ENCODE results near the gene TKTL2.

Gene TKTL2, protein sequence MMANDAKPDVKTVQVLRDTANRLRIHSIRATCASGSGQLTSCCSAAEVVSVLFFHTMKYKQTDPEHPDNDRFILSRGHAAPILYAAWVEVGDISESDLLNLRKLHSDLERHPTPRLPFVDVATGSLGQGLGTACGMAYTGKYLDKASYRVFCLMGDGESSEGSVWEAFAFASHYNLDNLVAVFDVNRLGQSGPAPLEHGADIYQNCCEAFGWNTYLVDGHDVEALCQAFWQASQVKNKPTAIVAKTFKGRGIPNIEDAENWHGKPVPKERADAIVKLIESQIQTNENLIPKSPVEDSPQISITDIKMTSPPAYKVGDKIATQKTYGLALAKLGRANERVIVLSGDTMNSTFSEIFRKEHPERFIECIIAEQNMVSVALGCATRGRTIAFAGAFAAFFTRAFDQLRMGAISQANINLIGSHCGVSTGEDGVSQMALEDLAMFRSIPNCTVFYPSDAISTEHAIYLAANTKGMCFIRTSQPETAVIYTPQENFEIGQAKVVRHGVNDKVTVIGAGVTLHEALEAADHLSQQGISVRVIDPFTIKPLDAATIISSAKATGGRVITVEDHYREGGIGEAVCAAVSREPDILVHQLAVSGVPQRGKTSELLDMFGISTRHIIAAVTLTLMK

DNA sequence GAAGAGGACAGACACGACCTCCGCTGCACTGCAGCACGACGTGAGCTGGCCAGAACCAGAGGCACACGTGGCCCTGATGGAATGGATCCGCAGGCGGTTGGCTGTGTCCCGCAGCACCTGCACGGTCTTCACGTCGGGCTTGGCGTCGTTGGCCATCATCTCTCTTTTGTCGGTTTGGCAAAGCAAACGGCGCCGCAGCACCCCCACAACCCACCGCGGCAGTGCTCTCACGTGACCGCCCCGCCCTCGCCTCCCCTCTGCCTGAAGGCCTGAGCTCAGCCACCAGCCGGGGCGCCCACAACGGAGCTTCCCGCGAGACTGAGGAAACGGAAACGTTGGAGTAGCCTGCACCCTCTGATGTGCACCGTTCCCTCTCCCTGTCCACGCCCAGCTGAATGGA, at the start of gene TKTL2:
TKTL2 (minus strand) TSS at position 179 of the 400 bp plus-strand sequence; CDS start at position 159, 20 bp downstream.
- DNase-seq (ENCODE audit: low read depth in 2 of 2), result no peak

DNA sequence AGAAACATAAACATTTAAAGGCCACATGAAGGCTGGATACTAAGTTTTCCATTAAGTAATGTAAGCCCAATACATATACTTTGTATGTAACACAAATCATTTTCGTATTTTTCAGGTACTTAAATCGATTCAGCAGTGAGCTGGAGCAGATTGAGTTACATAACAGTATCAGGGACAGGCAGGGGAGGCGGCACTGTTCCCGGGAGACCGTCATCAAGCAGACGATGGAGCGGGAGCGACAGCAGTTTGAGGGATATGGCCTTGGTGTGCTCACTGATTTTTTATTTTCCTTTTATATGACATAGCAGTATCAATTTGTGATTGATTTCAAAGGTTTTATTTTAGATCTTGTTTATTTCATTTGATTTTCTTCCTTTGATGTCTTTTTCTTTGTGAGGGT, 41.6 kb upstream of the TKTL2 start:
- no peak for DNase-seq (ENCODE audit: low read depth in 2 of 2)

DNA sequence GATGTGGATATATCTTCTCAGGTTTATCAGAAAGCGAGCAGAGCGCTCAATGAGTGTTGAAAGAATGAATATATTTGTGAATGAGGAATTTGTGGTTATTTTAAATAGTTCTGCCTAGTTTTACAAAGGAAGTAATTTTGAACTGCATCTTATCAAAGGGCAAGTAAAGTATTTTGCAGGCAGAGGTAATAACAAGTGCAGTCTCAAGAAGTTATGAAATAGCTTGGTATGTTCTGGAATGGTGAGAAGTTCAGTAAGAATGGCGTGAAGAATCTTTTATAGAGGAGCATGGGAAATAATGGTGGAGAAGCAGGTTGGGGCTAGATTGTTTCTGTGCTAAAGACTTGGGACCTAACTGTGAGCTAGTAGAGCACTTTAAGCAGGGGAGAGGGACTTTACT, 31.8 kb upstream of the TKTL2 start:
- DNase-seq (ENCODE audit: low read depth in 2 of 2), result no peak

DNA sequence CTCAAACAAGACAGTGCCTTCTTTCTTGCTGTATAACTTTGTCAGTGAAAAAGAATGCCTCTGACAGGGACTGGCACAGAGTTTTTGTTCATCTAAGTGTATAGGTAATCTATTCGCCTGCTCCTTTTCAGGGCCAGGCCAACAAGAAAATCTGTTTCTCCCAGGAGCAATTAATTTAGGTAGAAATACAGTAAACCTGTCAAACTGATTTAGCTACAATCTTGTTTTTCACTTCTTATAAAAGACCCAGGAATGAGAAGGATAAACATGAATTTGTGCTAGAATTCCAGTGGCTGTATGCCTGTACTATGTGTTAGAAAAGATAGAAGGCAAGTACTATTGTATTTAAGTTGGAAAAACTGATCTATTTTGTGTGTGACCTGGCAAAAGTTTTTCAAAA, 27.0 kb upstream of the TKTL2 start:
- no peak for DNase-seq (ENCODE audit: low read depth in 2 of 2)

DNA sequence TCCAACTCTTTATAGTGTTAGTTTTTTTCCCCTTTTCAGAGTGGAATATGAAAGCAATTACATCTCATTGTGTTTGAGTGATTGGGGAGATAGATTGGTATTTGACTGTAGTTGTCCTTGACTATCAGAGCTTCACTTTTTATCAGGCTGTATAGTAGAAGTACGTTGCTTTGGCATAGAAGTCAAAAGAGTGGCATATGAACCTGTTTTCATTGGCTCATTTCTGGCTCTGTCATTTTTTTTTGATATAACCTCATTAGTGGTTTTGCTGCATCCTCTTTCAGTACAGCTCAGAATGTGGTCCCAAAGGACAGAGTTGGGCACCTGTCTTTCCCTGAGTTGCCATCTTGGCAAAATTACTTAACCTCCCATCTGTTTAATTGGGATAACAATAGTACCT, 22.3 kb upstream of the TKTL2 start:
- no peak for DNase-seq (ENCODE audit: low read depth in 2 of 2)

DNA sequence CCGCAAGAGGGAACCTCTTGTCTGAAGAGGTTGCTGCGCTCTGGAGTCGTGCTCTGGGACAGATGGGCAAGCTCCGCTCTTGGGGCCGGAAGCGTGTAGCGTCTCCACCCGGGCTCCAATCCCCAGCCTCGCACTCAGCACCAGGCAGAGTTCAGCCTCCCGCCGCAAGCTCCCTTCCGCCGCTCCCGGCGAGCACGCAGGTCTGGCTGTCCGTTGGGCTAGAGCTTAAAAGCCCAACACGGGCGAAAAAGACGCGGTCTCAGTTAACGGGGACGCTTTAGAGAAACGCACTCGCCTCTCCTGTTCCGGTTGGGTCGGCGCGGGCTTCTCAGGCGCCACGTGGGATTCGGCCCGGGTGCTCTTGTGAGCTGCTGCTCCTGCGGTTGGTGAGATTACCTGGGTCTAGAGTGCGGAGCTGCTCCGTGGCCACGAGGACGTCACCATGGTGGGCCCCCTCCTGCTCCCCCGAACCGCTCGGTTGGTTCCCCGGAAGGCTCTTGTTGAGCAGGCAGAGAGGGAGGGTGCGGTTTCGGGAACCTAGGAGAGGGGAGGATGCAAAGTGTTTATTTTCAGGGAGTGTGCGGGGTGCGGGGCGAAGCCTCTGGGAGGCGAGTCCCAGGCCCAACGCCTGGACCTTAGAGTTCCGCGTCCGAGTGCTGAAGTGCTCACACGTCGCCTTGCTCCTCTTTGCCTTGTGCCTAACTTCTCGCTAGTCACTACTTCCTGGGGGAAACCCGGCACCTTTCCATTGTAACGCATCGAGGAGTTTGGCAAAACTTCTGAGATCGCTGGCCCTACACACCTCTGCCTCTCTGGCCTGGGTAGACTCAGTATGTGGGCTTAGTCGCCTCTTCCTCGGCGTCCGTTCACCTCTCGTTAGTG, 21.0 kb upstream of the TKTL2 start, which contains the start of gene TMA16:
TMA16 (plus strand) TSS at position 331 of the 882 bp plus-strand sequence; CDS start at position 443, 112 bp downstream.
- peak; percentile 42 to 52 for DNase-seq (ENCODE audit: low read depth in 2 of 2)

DNA sequence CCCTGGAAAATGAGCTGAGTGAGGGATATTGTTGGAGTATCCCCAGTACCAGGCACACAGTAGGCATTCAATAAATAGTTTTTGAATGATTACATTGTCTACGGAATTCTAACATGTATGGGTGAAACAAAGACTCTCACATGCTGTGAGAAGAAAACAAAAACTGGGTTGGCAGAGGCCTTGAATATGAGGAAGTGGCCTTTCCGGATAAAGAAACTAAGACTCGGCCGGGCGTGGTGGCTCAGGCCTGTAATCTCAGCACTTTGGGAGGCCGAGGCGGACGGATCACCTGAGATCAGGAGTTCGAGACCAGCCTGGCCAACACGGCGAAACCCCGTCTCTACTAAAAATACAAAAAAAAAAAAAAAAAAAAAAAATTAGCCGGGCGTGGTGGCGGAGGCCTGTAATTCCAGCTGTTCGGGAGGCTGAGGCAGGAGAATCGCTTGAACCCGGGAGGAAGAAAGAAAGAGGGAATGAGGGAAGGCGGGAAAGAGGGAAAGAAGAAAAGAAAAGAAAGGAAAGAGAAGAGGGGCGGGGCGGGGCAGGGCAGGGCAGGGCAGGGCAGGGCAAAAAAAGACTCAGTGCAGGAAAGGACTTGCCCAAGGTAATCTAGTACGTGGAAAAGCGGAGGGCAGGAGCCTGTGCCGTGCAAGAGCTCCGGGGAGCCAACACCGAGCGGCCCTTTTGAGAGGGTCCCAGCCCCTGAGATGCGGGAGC, 20.2 kb upstream of the TKTL2 start:
- DNase-seq (ENCODE audit: low read depth in 2 of 2), result no peak

DNA sequence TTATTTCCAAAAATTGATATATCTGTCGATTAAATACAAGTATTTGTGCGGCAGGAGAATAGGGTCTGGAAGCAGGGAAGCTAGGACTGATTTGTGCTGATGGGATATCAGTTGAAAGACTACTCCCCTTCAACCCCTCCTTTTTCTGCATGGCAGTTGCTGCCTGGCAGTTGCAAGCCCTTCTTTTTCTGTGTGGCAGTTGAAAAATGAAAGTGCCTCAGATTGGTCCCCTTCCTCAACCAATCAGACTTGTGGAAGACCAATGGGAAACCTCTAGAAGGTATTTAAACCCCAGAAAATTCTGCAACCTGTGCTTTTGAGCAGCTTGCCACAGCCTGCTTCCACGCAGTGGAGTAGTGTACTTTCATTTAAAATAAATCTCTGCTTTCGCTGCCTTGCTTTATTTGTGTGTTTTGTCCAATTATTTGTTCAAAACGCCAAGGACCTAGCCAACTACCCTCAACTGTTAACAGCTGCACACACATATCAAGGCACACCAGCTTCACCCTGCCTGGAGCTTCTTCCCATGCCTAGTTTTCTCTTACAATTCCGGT, 19.5 kb upstream of the TKTL2 start:
- DNase-seq (ENCODE audit: low read depth in 2 of 2), result no peak

DNA sequence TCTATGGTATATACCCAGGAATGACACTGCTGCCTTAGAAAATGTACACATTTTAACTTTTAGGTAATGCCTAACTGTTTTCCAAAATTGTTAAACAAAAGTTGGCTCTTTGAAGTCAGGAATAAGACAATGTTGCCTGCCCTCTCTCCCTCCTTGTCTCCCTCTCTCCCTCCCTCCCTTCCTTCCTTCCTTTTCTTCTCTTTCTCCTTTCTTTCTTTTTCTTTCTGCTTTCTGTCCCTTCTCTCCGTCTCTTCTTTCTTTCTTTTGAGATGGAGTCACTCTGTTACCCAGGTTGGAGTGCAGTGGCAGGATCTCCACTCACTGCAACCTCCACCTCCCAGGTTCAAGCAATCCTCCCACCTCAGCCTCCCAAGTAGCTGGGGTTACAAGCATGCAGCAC, 16.4 kb upstream of the TKTL2 start:
- no peak for DNase-seq (ENCODE audit: low read depth in 2 of 2)

DNA sequence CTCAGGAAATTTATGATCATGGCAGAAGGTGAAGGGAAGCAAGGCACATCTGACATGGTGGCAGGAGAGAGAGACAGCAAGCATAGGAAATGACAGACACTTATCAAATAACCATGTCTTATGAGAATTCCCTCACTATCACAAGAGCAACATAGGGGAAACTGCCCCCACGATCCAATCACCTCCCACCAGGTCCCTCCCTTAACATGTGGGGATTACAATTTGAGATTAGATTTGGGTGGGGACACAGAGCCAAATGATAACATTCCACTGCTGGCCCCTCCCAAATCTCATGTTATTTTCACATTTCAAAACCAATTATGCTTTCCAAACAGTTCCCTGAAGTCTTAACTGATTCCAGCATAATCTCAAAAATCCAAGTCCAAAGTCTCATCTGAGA, 12.8 kb upstream of the TKTL2 start:
- DNase-seq (ENCODE audit: low read depth in 2 of 2), result no peak

DNA sequence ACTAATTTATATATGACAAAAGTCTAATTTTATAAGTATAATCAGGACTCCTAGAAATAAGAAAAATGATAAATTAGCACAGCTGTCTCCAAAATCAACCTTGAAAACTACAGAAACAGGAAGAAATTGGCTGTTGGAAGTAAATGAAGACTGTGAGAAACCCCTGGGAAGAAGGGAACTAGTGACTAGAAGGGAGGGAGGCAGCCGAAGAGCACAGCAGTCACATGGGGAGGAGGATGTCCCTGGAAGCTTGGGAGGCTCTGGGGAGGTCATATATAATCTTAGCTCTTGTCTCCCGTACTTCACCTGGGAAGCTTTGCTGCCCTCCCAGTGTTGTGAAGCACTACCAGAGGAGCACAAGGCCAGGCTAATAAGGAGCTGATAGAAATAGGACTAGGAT, 12.0 kb upstream of the TKTL2 start:
- DNase-seq (ENCODE audit: low read depth in 2 of 2), result no peak

DNA sequence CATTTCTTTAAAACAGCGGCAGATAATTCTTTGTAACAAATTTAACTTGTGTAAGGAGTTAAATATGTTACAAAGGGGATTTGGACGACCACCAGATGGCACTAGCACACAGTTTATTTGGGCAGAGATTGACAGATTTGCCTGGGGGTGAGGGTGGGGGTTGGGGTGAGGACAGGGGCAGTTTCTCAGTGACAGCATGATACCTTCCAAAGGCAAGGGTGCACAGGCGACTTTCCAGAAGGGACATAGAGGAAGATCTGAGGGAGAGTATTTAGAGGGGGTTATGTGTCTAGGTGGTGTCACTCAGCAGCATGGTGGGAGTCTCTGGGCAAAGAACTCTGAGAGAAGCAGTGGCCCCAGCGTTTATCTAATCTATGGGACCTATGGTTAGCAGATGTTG, 11.4 kb upstream of the TKTL2 start:
- DNase-seq (ENCODE audit: low read depth in 2 of 2), result peak in 1 of 2 donors; percentile 31

DNA sequence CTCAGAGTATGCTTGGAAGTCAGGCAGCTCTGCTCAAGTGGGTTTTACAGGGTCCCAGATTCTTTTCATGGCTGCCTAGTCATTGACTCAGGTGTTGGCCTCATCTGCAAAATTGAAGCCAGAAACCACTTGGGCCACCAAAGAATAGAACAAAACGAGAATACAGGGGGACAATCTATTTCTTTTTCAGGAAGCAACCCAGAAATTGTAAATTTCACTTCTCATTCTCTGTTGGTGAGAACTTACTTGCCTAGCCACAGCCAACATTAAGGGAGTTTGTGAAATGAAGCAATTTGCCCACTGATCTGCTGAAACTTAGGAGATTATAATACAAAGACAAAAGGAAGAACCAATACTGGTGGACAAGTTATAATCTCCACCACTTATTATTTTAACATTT, 8.6 kb upstream of the TKTL2 start:
- no peak for DNase-seq (ENCODE audit: low read depth in 2 of 2)

DNA sequence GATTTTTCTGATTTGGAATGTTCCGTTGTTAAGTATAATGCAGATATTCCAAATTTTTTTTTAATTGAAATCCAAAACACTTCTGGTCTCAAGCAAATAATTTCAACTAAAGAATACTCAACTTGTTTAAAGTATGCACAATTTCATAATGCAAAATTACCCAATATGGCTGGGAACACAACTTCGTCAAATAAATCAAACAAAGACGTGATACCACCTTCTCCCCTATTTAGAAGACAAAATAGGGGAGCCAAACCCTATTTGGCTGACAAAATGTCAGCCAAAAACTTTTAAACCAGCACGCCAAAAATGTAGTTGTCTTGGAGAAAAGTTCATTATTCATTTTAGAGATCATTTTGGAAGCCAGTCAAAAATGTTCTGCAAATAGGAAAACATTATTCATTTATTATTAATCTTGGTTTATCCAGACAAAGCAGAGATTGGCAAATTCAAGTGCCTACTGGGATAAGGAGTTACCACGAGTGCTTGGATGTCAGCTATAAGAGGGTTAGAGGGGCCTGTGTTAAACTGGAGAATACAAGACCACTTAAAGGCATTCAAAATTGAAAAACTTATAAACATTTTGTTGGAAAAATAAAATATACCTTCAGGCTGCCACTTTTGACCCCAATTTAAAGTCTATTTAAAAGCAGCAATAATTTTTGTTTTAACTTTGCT, 3.3 kb upstream of the TKTL2 start:
- DNase-seq (ENCODE audit: low read depth in 2 of 2), result no peak

DNA sequence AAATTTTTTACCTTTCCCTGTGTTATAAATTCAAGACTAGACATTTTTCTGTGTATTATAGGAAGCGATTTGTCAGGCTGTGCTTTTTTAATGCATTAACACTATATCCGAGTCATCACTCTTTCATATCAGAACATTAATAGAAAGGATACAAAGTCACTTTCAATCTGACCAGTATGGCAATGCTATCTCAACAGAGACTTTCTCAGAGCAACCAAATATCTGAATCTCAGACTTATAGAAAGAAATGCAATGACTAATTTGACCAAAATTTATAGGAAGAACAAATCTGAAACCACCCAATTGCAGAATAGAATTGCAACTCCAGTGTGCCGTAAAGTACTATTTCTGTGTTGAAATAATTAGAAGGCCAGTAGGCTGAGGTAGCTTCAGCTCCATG, 473 bp upstream of the TKTL2 start:
- DNase-seq (ENCODE audit: low read depth in 2 of 2), result no peak

DNA sequence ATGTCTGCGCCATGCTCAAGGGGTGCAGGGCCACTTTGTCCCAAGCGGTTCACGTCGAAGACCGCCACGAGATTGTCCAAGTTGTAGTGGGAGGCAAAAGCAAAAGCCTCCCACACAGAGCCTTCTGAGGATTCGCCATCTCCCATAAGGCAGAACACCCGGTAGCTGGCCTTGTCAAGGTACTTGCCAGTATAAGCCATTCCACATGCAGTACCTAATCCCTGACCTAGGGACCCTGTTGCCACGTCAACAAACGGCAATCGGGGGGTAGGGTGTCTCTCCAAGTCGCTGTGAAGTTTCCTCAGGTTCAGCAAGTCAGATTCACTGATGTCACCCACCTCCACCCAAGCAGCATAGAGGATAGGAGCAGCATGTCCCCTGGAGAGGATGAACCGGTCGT, 424 bp downstream of the TKTL2 start:
- no peak for DNase-seq (ENCODE audit: low read depth in 2 of 2)

DNA sequence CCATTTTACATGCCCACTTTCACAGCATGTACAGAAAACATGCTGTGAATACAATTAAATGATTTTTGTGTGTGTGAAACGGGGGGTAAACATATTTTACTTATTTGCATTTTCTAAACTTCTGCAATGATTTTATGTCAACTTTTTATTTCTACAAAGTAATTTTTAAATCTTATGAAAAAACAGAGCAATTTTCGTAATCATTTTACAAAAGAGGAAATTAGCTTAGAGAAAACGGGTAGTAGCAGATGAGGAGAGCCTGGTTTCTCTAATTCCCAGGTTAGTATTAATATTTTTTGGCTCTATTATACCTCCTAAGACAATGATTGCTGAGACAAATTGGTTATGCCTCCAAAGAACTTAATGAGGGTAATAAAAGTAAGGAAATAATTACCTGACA, 3.2 kb downstream of the TKTL2 start:
- no peak for DNase-seq (ENCODE audit: low read depth in 2 of 2)

DNA sequence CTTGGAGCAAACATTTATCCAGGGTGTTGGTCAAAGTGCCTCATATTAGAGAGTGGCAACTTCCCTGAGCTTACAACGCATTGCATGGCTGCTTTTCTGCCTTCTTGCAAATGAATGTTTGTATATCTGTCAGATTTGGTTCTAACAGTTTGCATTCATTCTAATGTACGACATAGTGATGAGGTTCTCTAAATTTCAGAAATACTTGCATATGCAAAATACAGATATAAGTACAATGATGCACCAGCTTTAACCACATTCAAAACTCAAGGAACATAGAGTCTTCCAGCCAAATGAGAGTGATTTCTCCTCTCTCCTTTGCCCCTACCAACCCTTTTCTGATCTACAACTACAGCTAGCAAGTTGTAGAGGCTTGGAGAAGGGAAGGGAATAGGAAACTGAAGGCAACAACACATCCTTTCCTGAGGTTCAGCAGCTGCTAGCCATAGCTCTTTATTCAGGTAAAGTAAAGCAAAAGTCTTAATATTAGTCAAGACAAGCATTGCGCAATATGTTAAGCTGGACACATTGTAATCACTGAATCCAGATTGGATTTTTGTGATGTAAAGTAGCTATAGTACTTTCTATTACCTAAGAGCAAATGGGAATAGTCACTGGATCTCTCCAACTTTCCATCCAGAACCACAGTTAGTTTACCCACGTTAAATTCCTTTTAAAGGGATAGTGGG, 6.3 kb downstream of the TKTL2 start:
- no peak for DNase-seq (ENCODE audit: low read depth in 2 of 2)

DNA sequence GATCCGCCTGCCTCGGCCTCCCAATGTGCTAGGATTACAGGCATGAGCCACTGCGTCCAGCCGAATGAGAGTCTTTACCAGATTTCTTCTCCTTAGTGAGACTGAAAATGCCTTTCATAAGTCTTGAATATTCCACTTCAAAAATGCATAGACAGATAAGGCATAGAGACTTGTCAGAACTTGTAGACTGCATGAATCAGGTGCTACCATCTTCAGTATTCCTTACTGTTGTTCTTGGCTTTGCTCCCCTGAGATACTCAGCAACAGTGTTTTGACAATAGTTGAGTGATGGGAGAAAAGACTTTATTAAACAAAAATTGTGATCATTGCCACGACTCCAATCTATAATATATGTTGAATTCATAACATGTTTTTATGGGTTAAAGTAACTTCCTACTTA, 11.0 kb downstream of the TKTL2 start:
- no peak for DNase-seq (ENCODE audit: low read depth in 2 of 2)

DNA sequence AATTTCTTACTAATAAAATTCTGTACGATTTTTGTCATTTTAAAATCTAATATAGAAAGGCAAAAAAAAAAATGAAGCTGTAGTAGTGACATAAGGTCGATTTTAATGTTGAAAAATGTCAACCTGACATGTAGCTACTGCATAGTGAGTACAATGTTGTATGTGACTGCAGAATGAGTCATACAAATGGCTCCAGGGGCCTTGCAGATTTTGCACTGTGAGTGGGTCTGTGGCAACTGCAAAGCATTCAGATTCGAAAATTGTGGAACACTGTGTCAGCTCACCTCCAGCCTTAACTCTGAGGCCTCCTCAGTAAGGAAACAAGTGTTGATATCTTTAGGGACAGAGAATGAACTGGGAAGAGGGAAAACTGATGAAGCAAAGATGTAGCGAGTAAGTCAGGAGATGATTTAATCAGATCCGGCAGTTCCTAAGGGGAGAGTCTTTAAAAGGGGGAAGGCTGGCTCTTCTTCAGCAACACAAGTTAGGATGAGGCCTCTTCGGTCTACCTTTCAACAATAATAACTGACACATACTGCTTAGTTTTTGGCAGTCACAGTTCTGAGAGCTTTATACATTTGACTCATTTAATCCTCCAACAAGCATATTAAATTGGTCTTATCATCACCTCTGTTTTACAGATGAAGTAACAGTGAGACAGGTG, 24.9 kb downstream of the TKTL2 start:
- no peak for DNase-seq (ENCODE audit: low read depth in 2 of 2)

Measured in stimulated activated CD8-positive, alpha-beta memory T cell treated with anti-CD3 and anti-CD28 coated beads, Interleukin-7, amount 100 ng/mL, for 1 hour (primary cell).